Measurements from ENCODE around the gene CCDC50.

The CCDC50 gene

DNA sequence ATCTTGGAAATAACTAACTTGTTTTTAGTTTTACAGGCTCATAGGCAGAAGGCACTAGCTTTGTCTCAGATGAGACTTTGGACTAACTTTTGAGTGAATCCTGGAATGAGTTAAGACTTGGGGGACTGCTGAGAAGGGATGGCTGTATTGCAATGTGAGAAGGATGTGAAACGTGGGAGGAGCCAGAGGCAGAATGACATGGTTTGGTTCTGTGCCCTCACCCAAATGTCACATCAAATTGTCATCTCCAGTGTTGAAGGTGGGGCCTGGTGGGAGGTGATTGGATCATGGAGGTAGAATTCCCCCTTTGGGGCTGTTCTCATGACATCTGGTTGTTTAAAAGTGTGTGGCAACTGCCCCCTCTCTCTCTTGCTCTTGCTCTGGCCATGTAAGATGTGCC is 28.8 kb upstream of the CCDC50 start:
- H3K9me3 ChIP-seq (ENCODE audit: control insufficient read depth, insufficient read depth, low read depth, low read length) = no peaks in the 10 kb centered on the region
- no peak overlapping the region for H3K9ac ChIP-seq (ENCODE audit: low read length)
- H3K27ac ChIP-seq (ENCODE audit: low read depth, low read length) = no peak overlapping the region
- no peaks in the 10 kb centered on the region for H3K27me3 ChIP-seq (ENCODE audit: control insufficient read depth, insufficient read depth, low read length)
- no peaks in the 10 kb centered on the region for H3K36me3 ChIP-seq (ENCODE audit: control insufficient read depth, insufficient read depth, low read length)
- H3K4me3 ChIP-seq (ENCODE audit: low read depth, low read length) = no peak overlapping the region
- H3K4me1 ChIP-seq (ENCODE audit: control insufficient read depth, insufficient read depth, low read length) = peaks cover 14% of the 10 kb centered on the region

DNA sequence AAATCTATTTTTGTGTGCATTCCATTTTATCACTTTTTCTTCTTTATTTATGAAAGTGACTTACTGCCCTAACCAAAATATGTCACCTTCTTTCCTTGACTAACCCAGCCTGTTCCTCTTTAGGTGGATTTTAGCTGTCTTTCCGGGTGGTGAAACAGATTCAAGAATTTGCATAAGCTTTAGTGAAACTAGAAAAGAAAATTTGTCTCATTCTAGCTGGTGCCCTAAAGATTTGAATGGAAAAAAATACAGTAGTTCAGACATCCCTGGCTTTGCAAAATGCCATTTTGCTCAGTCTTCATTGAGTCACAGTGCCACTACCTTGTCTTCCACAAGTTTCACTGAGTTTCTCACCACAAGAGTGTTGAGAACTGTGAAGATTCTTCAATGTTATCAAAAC is 28.2 kb upstream of the CCDC50 start:
- H3K4me3 ChIP-seq (ENCODE audit: low read depth, low read length) = no peak overlapping the region
- no peaks in the 10 kb centered on the region for H3K36me3 ChIP-seq (ENCODE audit: control insufficient read depth, insufficient read depth, low read length)
- no peaks in the 10 kb centered on the region for H3K9me3 ChIP-seq (ENCODE audit: control insufficient read depth, insufficient read depth, low read depth, low read length)
- H3K27me3 ChIP-seq (ENCODE audit: control insufficient read depth, insufficient read depth, low read length) = no peaks in the 10 kb centered on the region
- H3K9ac ChIP-seq (ENCODE audit: low read length) = no peak overlapping the region
- peaks cover 14% of the 10 kb centered on the region for H3K4me1 ChIP-seq (ENCODE audit: control insufficient read depth, insufficient read depth, low read length)
- no peak overlapping the region for H3K27ac ChIP-seq (ENCODE audit: low read depth, low read length)

DNA sequence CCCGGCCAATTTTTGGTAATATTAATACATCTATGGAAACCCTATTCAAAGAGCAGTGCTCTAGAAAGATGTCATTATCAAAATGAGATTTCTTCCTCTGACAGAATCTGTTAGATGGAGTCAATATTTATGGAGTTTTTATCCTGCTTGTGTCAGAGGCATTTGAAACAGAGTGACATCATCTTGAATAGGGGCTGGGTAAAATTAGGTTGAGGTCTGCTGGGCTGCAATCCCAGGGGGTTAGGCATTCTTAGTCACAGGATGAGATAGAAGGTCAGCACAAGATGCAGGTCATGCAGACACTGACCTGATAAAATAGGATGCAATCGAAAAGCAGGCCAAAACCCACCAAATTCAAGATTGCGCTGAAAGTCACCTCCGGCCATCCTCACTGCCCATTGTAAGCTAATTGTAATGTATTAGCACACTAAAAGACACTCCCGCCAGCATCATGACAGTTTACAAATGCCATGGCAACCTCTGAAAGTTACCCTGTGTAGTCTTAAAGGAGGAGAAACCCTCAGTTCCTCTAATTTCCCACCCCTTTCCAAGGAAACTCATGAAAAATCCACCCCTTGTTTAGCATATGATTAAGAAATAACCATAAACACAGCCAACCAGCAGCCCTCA is 27.3 kb upstream of the CCDC50 start:
- peaks cover 14% of the 10 kb centered on the region for H3K4me1 ChIP-seq (ENCODE audit: control insufficient read depth, insufficient read depth, low read length)
- H3K27me3 ChIP-seq (ENCODE audit: control insufficient read depth, insufficient read depth, low read length) = no peaks in the 10 kb centered on the region
- H3K9ac ChIP-seq (ENCODE audit: low read length) = no peak overlapping the region
- no peaks in the 10 kb centered on the region for H3K36me3 ChIP-seq (ENCODE audit: control insufficient read depth, insufficient read depth, low read length)
- H3K4me3 ChIP-seq (ENCODE audit: low read depth, low read length) = no peak overlapping the region
- H3K9me3 ChIP-seq (ENCODE audit: control insufficient read depth, insufficient read depth, low read depth, low read length) = no peaks in the 10 kb centered on the region
- H3K27ac ChIP-seq (ENCODE audit: low read depth, low read length) = no peak overlapping the region

DNA sequence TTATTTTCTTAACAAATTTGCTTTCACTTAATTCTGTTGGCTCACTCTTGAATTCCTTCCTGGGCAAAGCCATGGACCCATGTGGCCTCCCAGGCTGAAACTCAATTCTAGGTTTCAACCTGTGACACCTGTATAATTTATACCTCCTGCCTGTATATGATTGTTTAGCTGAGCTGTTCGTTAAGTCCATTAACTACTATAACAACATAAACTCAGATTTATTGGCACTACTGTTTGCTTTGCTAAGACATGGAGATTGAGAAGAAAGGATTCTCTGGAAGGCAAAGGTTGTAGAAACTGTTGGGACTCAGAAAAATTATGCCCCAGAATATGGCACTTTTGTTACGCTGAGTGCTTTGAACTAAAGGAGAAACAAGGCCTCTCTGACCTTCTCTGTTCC is 26.7 kb upstream of the CCDC50 start:
- no peaks in the 10 kb centered on the region for H3K36me3 ChIP-seq (ENCODE audit: control insufficient read depth, insufficient read depth, low read length)
- H3K27ac ChIP-seq (ENCODE audit: low read depth, low read length) = no peak overlapping the region
- peaks cover 14% of the 10 kb centered on the region for H3K4me1 ChIP-seq (ENCODE audit: control insufficient read depth, insufficient read depth, low read length)
- H3K27me3 ChIP-seq (ENCODE audit: control insufficient read depth, insufficient read depth, low read length) = no peaks in the 10 kb centered on the region
- H3K4me3 ChIP-seq (ENCODE audit: low read depth, low read length) = no peak overlapping the region
- no peaks in the 10 kb centered on the region for H3K9me3 ChIP-seq (ENCODE audit: control insufficient read depth, insufficient read depth, low read depth, low read length)
- H3K9ac ChIP-seq (ENCODE audit: low read length) = no peak overlapping the region

DNA sequence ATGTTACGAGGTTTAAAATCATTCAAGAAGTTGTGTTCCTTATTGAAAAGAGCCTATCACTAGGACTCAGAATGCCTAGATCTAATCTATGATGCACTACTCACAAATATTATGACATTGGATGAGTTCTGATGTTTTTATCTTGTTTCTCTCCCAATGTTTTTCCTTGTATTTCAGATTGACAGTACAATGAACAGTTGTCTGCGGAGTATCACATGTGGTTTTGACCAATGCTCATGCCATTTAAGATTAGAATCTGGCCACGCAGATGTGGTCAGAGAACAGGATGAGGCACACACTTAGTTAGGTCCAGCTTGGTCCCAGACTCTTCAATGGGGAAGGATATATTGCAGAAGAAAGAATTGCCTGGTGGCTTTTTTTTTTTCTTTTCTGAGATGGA is 25.6 kb upstream of the CCDC50 start:
- H3K4me3 ChIP-seq (ENCODE audit: low read depth, low read length) = no peak overlapping the region
- H3K36me3 ChIP-seq (ENCODE audit: control insufficient read depth, insufficient read depth, low read length) = no peaks in the 10 kb centered on the region
- no peaks in the 10 kb centered on the region for H3K27me3 ChIP-seq (ENCODE audit: control insufficient read depth, insufficient read depth, low read length)
- no peak overlapping the region for H3K27ac ChIP-seq (ENCODE audit: low read depth, low read length)
- peaks cover 14% of the 10 kb centered on the region for H3K4me1 ChIP-seq (ENCODE audit: control insufficient read depth, insufficient read depth, low read length)
- H3K9me3 ChIP-seq (ENCODE audit: control insufficient read depth, insufficient read depth, low read depth, low read length) = no peaks in the 10 kb centered on the region
- H3K9ac ChIP-seq (ENCODE audit: low read length) = no peak overlapping the region

DNA sequence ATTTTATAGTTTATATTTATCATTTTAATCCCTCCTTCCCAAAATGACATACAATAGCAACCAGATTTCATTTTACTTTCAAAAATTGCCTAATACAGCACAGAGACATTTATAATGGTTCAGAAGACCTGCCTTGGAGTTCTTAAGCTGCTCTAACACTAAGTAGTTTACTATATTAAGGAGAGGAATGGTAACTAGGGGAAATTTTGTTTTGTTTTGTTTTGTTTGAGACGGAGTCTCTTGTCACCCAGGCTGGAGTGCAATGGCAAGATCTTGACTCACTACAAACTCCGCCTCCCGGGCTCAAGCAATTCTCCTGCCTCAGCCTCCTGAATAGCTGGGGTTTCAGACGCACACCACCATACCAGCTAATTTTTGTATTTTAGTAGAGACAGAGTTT is 22.8 kb upstream of the CCDC50 start:
- no peak overlapping the region for H3K4me3 ChIP-seq (ENCODE audit: low read depth, low read length)
- H3K27me3 ChIP-seq (ENCODE audit: control insufficient read depth, insufficient read depth, low read length) = no peaks in the 10 kb centered on the region
- no peaks in the 10 kb centered on the region for H3K36me3 ChIP-seq (ENCODE audit: control insufficient read depth, insufficient read depth, low read length)
- no peak overlapping the region for H3K9ac ChIP-seq (ENCODE audit: low read length)
- no peaks in the 10 kb centered on the region for H3K9me3 ChIP-seq (ENCODE audit: control insufficient read depth, insufficient read depth, low read depth, low read length)
- H3K4me1 ChIP-seq (ENCODE audit: control insufficient read depth, insufficient read depth, low read length) = peaks cover 14% of the 10 kb centered on the region
- no peak overlapping the region for H3K27ac ChIP-seq (ENCODE audit: low read depth, low read length)

DNA sequence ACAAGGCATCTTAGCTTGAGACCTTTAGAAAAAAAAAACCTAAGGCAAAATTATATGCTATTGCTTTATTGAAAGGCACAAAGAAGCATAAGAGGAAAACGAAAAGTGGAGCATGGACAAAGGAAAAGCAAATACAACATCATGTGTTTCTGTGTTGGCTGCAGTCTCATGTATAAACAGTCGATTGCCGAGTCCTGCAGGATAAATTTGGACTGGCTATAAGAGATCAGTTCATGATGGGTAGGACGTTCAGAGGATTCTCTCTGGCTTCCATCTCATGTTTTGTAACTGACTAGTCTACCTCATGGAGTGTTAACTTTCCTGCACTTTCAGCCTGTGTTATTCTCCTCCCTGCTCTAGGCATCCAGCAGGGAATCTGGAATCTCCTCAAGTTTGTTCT is 21.9 kb upstream of the CCDC50 start:
- Histone ChIP-seq H3K4me1 (ENCODE audit: control insufficient read depth, insufficient read depth, low read length) (peaks cover 7% of the 10 kb centered on the region), H3K27me3 (ENCODE audit: control insufficient read depth, insufficient read depth, low read length) (no peaks in the 10 kb centered on the region), H3K9me3 (ENCODE audit: control insufficient read depth, insufficient read depth, low read depth, low read length) (no peaks in the 10 kb centered on the region), H3K27ac (ENCODE audit: low read depth, low read length) (no peak overlapping the region), H3K9ac (ENCODE audit: low read length) (no peak overlapping the region), H3K36me3 (ENCODE audit: control insufficient read depth, insufficient read depth, low read length) (no peaks in the 10 kb centered on the region), H3K4me3 (ENCODE audit: low read depth, low read length) (no peak overlapping the region)

DNA sequence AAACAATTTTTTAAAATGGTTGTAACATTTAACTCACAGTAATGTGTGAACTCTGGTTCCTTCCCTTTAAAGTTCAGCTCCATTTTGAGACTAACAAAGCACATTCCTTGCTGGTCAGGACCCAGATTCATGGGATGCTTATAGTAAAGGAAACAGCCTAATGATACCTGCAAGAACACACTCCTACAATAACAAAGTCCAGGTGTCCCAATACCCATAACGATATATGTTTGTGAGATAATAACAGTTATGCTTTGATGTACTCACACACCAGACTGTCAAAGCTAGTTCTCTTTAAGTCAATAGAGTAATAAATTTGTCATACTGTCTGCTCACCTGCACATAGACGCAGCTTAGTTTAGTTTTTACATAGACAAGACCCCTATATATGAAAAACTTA is 15.9 kb upstream of the CCDC50 start:
- Histone ChIP-seq H3K4me3 (ENCODE audit: low read depth, low read length) (no peak overlapping the region), H3K27me3 (ENCODE audit: control insufficient read depth, insufficient read depth, low read length) (no peaks in the 10 kb centered on the region), H3K27ac (ENCODE audit: low read depth, low read length) (no peak overlapping the region), H3K9me3 (ENCODE audit: control insufficient read depth, insufficient read depth, low read depth, low read length) (no peaks in the 10 kb centered on the region), H3K9ac (ENCODE audit: low read length) (no peak overlapping the region), H3K36me3 (ENCODE audit: control insufficient read depth, insufficient read depth, low read length) (no peaks in the 10 kb centered on the region), H3K4me1 (ENCODE audit: control insufficient read depth, insufficient read depth, low read length) (no peaks in the 10 kb centered on the region)

DNA sequence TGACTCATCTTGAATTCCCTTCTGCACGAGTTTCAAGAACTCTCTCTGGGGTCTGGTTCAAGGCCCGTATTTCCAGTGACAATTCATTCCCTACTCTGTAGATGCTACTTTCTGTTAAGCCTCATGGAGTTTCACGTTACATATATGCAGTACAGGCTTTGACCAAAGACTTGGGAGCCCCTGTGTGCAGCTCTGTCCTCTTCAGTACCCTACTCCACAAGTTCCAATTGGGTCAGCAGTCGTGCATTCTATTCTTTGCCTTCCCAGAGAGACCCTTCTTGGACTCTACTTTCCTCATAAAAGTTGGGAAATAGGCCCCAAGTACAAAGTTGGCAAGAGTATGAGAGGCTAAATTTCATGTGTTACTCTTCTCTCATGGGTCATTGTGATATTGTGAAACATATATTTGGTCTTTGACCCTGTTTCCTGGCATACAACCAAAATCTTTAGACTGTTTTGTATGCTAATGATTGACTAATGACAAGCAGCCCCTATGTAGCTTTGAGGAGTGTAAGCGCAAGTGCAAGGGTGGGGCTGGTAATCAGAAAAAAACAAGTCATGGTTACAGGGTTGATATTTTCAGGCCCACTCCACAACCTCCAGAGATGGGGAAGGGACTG is 15.0 kb upstream of the CCDC50 start:
- Histone ChIP-seq H3K9ac (ENCODE audit: low read length) (no peak overlapping the region), H3K4me3 (ENCODE audit: low read depth, low read length) (no peak overlapping the region), H3K27me3 (ENCODE audit: control insufficient read depth, insufficient read depth, low read length) (no peaks in the 10 kb centered on the region), H3K4me1 (ENCODE audit: control insufficient read depth, insufficient read depth, low read length) (no peaks in the 10 kb centered on the region), H3K36me3 (ENCODE audit: control insufficient read depth, insufficient read depth, low read length) (no peaks in the 10 kb centered on the region), H3K9me3 (ENCODE audit: control insufficient read depth, insufficient read depth, low read depth, low read length) (no peaks in the 10 kb centered on the region), H3K27ac (ENCODE audit: low read depth, low read length) (no peak overlapping the region)

GRCh38 chr3:191316876-191317603 is 12.2 kb upstream of the CCDC50 start:
- Histone ChIP-seq H3K4me1 (ENCODE audit: control insufficient read depth, insufficient read depth, low read length) (no peaks in the 10 kb centered on the region), H3K27ac (ENCODE audit: low read depth, low read length) (no peak overlapping the region)

DNA sequence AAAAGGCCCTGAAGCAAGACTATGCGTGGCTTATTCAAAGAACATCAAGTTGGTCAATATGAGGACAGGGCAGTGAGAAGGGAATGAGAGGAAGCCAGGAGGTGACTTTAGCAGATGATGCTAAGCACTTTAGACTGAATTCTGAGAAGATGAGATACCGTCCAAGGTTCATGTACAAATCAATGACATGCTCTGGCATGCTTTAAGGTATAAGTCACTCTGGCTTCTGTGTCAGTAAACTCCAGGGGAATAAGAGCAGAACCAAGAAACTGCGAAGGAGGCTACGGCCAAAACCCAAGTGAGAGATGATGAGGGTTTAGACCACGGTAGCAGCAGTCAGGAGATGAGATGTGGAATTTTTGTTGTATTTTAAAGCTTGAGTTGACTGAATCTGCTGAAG is 8.9 kb upstream of the CCDC50 start:
- no peak overlapping the region for H3K27ac ChIP-seq (ENCODE audit: low read depth, low read length)
- no peaks in the 10 kb centered on the region for H3K36me3 ChIP-seq (ENCODE audit: control insufficient read depth, insufficient read depth, low read length)
- no peaks in the 10 kb centered on the region for H3K4me1 ChIP-seq (ENCODE audit: control insufficient read depth, insufficient read depth, low read length)
- no peaks in the 10 kb centered on the region for H3K9me3 ChIP-seq (ENCODE audit: control insufficient read depth, insufficient read depth, low read depth, low read length)
- no peak overlapping the region for H3K9ac ChIP-seq (ENCODE audit: low read length)
- no peak overlapping the region for H3K4me3 ChIP-seq (ENCODE audit: low read depth, low read length)
- no peaks in the 10 kb centered on the region for H3K27me3 ChIP-seq (ENCODE audit: control insufficient read depth, insufficient read depth, low read length)

More at GRCh38 chr3:191316876-191317603, 12.2 kb upstream of the CCDC50 start:
- Histone ChIP-seq H3K36me3 (ENCODE audit: control insufficient read depth, insufficient read depth, low read length) (no peaks in the 10 kb centered on the region), H3K4me3 (ENCODE audit: low read depth, low read length) (no peak overlapping the region), H3K9ac (ENCODE audit: low read length) (no peak overlapping the region), H3K9me3 (ENCODE audit: control insufficient read depth, insufficient read depth, low read depth, low read length) (no peaks in the 10 kb centered on the region), H3K27me3 (ENCODE audit: control insufficient read depth, insufficient read depth, low read length) (no peaks in the 10 kb centered on the region)
